ENCODE data around the gene ZKSCAN8.

ZKSCAN8 gene

GRCh38 chr6:28207510-28208110 is 65.9 kb downstream of the ZKSCAN8 start:
- no peak for TF ChIP-seq CTCF (conservative IDR thresholded peaks at IDR 0.05)
- H3K27ac ChIP-seq: peak overlapping the region; percentile 32; the same call in 1 of the 2 replicates

- no peak for TF ChIP-seq CTCF (conservative IDR thresholded peaks at IDR 0.05)
Observed at GRCh38 chr6:28208111-28208659, 66.5 kb downstream of the ZKSCAN8 start.

More at GRCh38 chr6:28208111-28208659, 66.5 kb downstream of the ZKSCAN8 start:
- H3K27ac ChIP-seq: no peak overlapping the region
